H9 (cell line): ENCODE measurements around the gene SCUBE2. TPM values are rescaled to one million over a fixed set of nuclear protein-coding genes. Genes with fewer than 3 reads are reported as not detected.

Experiments used
- DNase-seq: peaks from one replicate; pipeline ENCODE4 v3.0.0-alpha.2; 2017
- H2AFZ ChIP-seq: one replicate; pipeline ENCODE4 v1.6.1; 2013; ENCODE audit warnings: mild to moderate bottlenecking, low read length, control low read depth, moderate library complexity
- H2AK5ac ChIP-seq: 2 replicates; pipeline ENCODE4 v1.6.1; 2013; ENCODE audit warnings: low read length, control low read depth, mixed read lengths; ENCODE audit not compliant: insufficient read length
- H2BK120ac ChIP-seq: one replicate; pipeline ENCODE4 v1.6.1; 2013; ENCODE audit warnings: low read depth, mild to moderate bottlenecking, low read length, control low read depth, inconsistent platforms; ENCODE audit not compliant: poor library complexity, severe bottlenecking
- H2BK12ac ChIP-seq: 2 replicates; pipeline ENCODE4 v1.6.1; 2013; ENCODE audit warnings: low read length, control low read depth, mixed read lengths, low read depth; ENCODE audit not compliant: insufficient read length
- H2BK15ac ChIP-seq: 2 replicates; pipeline ENCODE4 v1.6.1; 2013; ENCODE audit warnings: low read depth, low read length, control low read depth
- H2BK20ac ChIP-seq: one replicate; pipeline ENCODE4 v1.6.1; 2013; ENCODE audit warnings: low read depth, mild to moderate bottlenecking, low read length, control low read depth, inconsistent platforms; ENCODE audit not compliant: poor library complexity, severe bottlenecking
- H2BK5ac ChIP-seq: 2 replicates; pipeline ENCODE4 v1.6.1; 2013; ENCODE audit warnings: low read length, control low read depth, mixed read lengths; ENCODE audit not compliant: insufficient read length
- H3K14ac ChIP-seq: 2 replicates; pipeline ENCODE4 v1.6.1; 2013; ENCODE audit warnings: low read length, control low read depth; ENCODE audit not compliant: insufficient read depth
- H3K18ac ChIP-seq: 2 replicates; pipeline ENCODE4 v1.6.1; 2013; ENCODE audit warnings: low read depth, mild to moderate bottlenecking, mixed read lengths, low read length, control low read depth; ENCODE audit not compliant: insufficient read length
- H3K23ac ChIP-seq: 2 replicates; pipeline ENCODE4 v1.6.1; 2013; ENCODE audit warnings: low read length, control low read depth, mixed read lengths, low read depth; ENCODE audit not compliant: insufficient read length
- H3K23me2 ChIP-seq: 2 replicates; pipeline ENCODE4 v1.6.1; 2013; ENCODE audit warnings: low read depth, mild to moderate bottlenecking, mixed read lengths, low read length, control low read depth; ENCODE audit not compliant: insufficient read length, poor library complexity, severe bottlenecking
- H3K27ac ChIP-seq: 2 replicates; pipeline ENCODE4 v1.5.1; 2013; ENCODE audit warnings: low read length, control low read depth, mixed read lengths, low read depth; ENCODE audit not compliant: insufficient read length
- H3K27me3 ChIP-seq: 2 replicates; pipeline ENCODE4 v1.6.1; 2013; ENCODE audit warnings: low read length, control low read depth, inconsistent platforms; ENCODE audit not compliant: insufficient read depth
- H3K4ac ChIP-seq: 2 replicates; pipeline ENCODE4 v1.6.1; 2013; ENCODE audit warnings: low read depth, mild to moderate bottlenecking, control low read depth, inconsistent platforms, low read length, moderate library complexity
- H3K4me1 ChIP-seq: 2 replicates; pipeline ENCODE4 v1.6.1; 2013; ENCODE audit warnings: low read length, control low read depth, inconsistent platforms; ENCODE audit not compliant: insufficient read depth
- H3K4me2 ChIP-seq: 2 replicates; pipeline ENCODE4 v1.6.1; 2013; ENCODE audit warnings: low read length, control low read depth, mixed read lengths; ENCODE audit not compliant: insufficient read length, insufficient read depth
- H3K56ac ChIP-seq: 2 replicates; pipeline ENCODE4 v1.6.1; 2013; ENCODE audit warnings: low read depth, mild to moderate bottlenecking, mixed read lengths, low read length, control low read depth; ENCODE audit not compliant: insufficient read length
- H3K79me1 ChIP-seq: 2 replicates; pipeline ENCODE4 v1.6.1; 2013; ENCODE audit warnings: low read depth, mild to moderate bottlenecking, moderate library complexity, low read length, control low read depth, inconsistent platforms; ENCODE audit not compliant: insufficient read depth, poor library complexity, severe bottlenecking
- H3K79me2 ChIP-seq: 2 replicates; pipeline ENCODE4 v1.6.1; 2013; ENCODE audit warnings: low read length, control low read depth, inconsistent platforms; ENCODE audit not compliant: insufficient read depth
- H3K9ac ChIP-seq: 2 replicates; pipeline ENCODE4 v1.6.1; 2013; ENCODE audit warnings: low read length, control low read depth, mixed read lengths; ENCODE audit not compliant: insufficient read length; ENCODE audit errors: extremely low read depth
- H3K9me3 ChIP-seq: one replicate; pipeline ENCODE4 v1.6.1; 2013; ENCODE audit warnings: low read depth, low read length, inconsistent platforms; ENCODE audit not compliant: control insufficient read depth
- H3T11ph ChIP-seq: one replicate; pipeline ENCODE4 v1.6.1; 2013; ENCODE audit warnings: mild to moderate bottlenecking, low read length, control low read depth, inconsistent platforms
- H4K20me1 ChIP-seq: one replicate; pipeline ENCODE4 v1.6.1; 2013; ENCODE audit not compliant: control insufficient read depth, insufficient read length, insufficient read depth
- H4K5ac ChIP-seq: 2 replicates; pipeline ENCODE4 v1.6.1; 2013; ENCODE audit warnings: low read depth, mild to moderate bottlenecking, mixed read lengths, low read length, control low read depth; ENCODE audit not compliant: insufficient read length
- H4K8ac ChIP-seq: replicated peaks from 2 replicates; pipeline ENCODE4 v1.6.1; 2013; ENCODE audit warnings: low read length, control low read depth, mixed read lengths, low read depth; ENCODE audit not compliant: insufficient read length
- H4K91ac ChIP-seq: 2 replicates; pipeline ENCODE4 v1.6.1; 2013; ENCODE audit warnings: low read depth, mild to moderate bottlenecking, moderate library complexity, mixed read lengths, low read length, control low read depth; ENCODE audit not compliant: insufficient read length
- H3K27ac Mint-ChIP-seq, 3 experiments: 2 replicates in 2 of 3; 3 replicates in 1 of 3; pipeline ENCODE4 v1.8.0; 2020 to 2021; ENCODE audit warnings: mixed read lengths in 3 of 3, mild to moderate bottlenecking in 1 of 3, moderate library complexity in 1 of 3
- H3K27me3 Mint-ChIP-seq: 2 replicates; pipeline ENCODE4 v1.8.0; 2021; ENCODE audit warnings: low read depth, mild to moderate bottlenecking, moderate library complexity, mixed read lengths
- H3K36me3 Mint-ChIP-seq, 3 experiments: 2 replicates in 2 of 3; 3 replicates in 1 of 3; pipeline ENCODE4 v1.8.0; 2020 to 2021; ENCODE audit warnings: low read depth in 3 of 3, mixed read lengths in 3 of 3; ENCODE audit not compliant: insufficient read depth in 1 of 3
- H3K4me1 Mint-ChIP-seq, 2 experiments: 2 replicates each; pipeline ENCODE4 v1.8.0; 2020; ENCODE audit warnings: mixed read lengths in 2 of 2
- H3K4me3 Mint-ChIP-seq, 2 experiments: 2 replicates in 1 of 2; 3 replicates in 1 of 2; pipeline ENCODE4 v1.8.0; 2020 to 2021; ENCODE audit warnings: mild to moderate bottlenecking in 2 of 2, mixed read lengths in 2 of 2, moderate library complexity in 1 of 2
- H3K9me3 Mint-ChIP-seq, 2 experiments: 2 replicates in 1 of 2; 3 replicates in 1 of 2; pipeline ENCODE4 v1.8.0; 2020; ENCODE audit warnings: mild to moderate bottlenecking in 2 of 2, mixed read lengths in 2 of 2, moderate library complexity in 1 of 2
- CTCF ChIP-seq: fragments of 200-600 bp; sonication (generic); conservative IDR thresholded peaks from 3 replicates; pipeline ENCODE4 v1.8.0; 2021; ENCODE audit warnings: antibody characterized with exemption, mild to moderate bottlenecking
- WGBS: extraction: QIAGEN DNeasy Blood & Tissue Kit; methylation state at CpG from one replicate; pipeline ENCODE4 v1.1.7; 2013; ENCODE audit warnings: missing lambda C conversion rate, low lambda C conversion rate, mixed read lengths; ENCODE audit not compliant: insufficient read length; ENCODE audit errors: extremely low coverage; 5-methylcytosine and 5-hydroxymethylcytosine counted together
- total RNA-seq: library from RNA; stranded (reverse); gene quantifications from 2 replicates; pipeline ENCODE4 v1.2.1, GENCODE V29; 2021

Gene SCUBE2
- total RNA-seq, 1 experiment from 2014 or later = 1.6 TPM

- H3K56ac ChIP-seq = no peak overlapping the region
- no peaks in the 10 kb centered on the region for H3K79me2 ChIP-seq
- H3K4me1 ChIP-seq = no peaks in the 10 kb centered on the region
- H4K8ac ChIP-seq = no peak overlapping the region
- H4K5ac ChIP-seq = no peak overlapping the region
- Mint-ChIP-seq H3K36me3 (no peaks in the 10 kb centered on the region), H3K4me3 (no peak overlapping the region; a peak in 1 of 5 replicates), H3K9me3 (no peaks in the 10 kb centered on the region), H3K27ac (no peak overlapping the region), H3K27me3 (no peaks in the 10 kb centered on the region), H3K4me1 (peaks cover 7% of the 10 kb centered on the region in 2 experiments)
- no peaks in the 10 kb centered on the region for H3K23me2 ChIP-seq
- no peaks in the 10 kb centered on the region for H4K20me1 ChIP-seq
- no peak overlapping the region for H2BK12ac ChIP-seq
- no CpG with 5 or more reads among the region's 9 CpGs for whole genome bisulfite sequencing
- no peak for DNase-seq
- H3K14ac ChIP-seq = no peak overlapping the region
- no peak overlapping the region for H2AFZ ChIP-seq
- H2BK120ac ChIP-seq = no peak overlapping the region
- H2BK5ac ChIP-seq = no peak overlapping the region
- no peak overlapping the region for H2BK20ac ChIP-seq
- H4K91ac ChIP-seq = no peak overlapping the region
- no peaks in the 10 kb centered on the region for H3K79me1 ChIP-seq
- H3K27ac ChIP-seq = no peak overlapping the region
- H3K18ac ChIP-seq = no peak overlapping the region
- no peak overlapping the region for H3T11ph ChIP-seq
- H3K4ac ChIP-seq = no peak overlapping the region
- no peak for TF ChIP-seq CTCF
- no peak overlapping the region for H2AK5ac ChIP-seq
- H3K27me3 ChIP-seq = no peaks in the 10 kb centered on the region
- no peak overlapping the region for H2BK15ac ChIP-seq
- H3K9me3 ChIP-seq = no peaks in the 10 kb centered on the region
- no peak overlapping the region for H3K4me2 ChIP-seq
- no peak overlapping the region for H3K23ac ChIP-seq
- no peak overlapping the region for H3K9ac ChIP-seq
These were observed 66.1 kb downstream of the SCUBE2 start for GRCh38 chr11:9025101-9025850.
